Stomach (tissue), 9 donors: ENCODE data around the gene PRKCA. TPM values are rescaled to one million over a fixed set of nuclear protein-coding genes. Genes with fewer than 3 reads are reported as not detected.
A peak's percentile ranks its signal among the peaks of the same experiment; 100 is the strongest.

Experiments used
- DNase-seq, 2 donors: peaks; one replicate each; pipeline versions ENCODE4 v3.0.0 to v3.0.0-alpha.2; 2013 to 2019
- H3K27ac ChIP-seq, 5 donors: fragments of 200-600 bp in 4 of 5; sonication (generic) in 4 of 5; one replicate each; pipeline ENCODE4 v1.5.1; 2013 to 2019; ENCODE audit warnings: mild to moderate bottlenecking in 1 of 5, moderate library complexity in 1 of 5
- H3K27me3 ChIP-seq, 3 donors: fragments of 200-600 bp; sonication (generic); one replicate each; pipeline ENCODE4 v1.5.1; 2017 to 2019; ENCODE audit warnings: mixed run types in 1 of 3
- H3K36me3 ChIP-seq, 4 donors: fragments of 200-600 bp; sonication (generic); 1 replicate in 3 of 4; 2 replicates in 1 of 4; pipeline ENCODE4 v1.5.1; 2016 to 2019
- H3K4me1 ChIP-seq, 4 donors: fragments of 200-600 bp; sonication (generic); one replicate each; pipeline ENCODE4 v1.5.1; 2016 to 2019
- H3K4me3 ChIP-seq, 4 donors: fragments of 200-600 bp; sonication (generic) in 3 of 4; one replicate each; pipeline ENCODE4 v1.5.1; 2016 to 2019; ENCODE audit warnings: mild to moderate bottlenecking in 1 of 4
- H3K9me3 ChIP-seq, 4 donors: fragments of 200-600 bp; sonication (generic); one replicate each; pipeline ENCODE4 v1.5.1; 2016 to 2019
- EP300 ChIP-seq: sonication (generic); formaldehyde crosslinking; IDR thresholded peaks from one replicate; pipeline ENCODE4 v1.6.1; 2017; ENCODE audit warnings: antibody characterized with exemption
- POLR2A ChIP-seq, 4 donors: fragments of 450-650 bp; IDR thresholded peaks; one replicate each; pipeline ENCODE4 v1.6.1; 2016; ENCODE audit warnings: antibody characterized with exemption in 4 of 4, control low read depth in 2 of 4, mild to moderate bottlenecking in 1 of 4, moderate library complexity in 1 of 4
- POLR2AphosphoS5 ChIP-seq, 3 donors: sonication (generic); formaldehyde crosslinking; IDR thresholded peaks; one replicate each; pipeline ENCODE4 v1.6.1; 2016; ENCODE audit warnings: antibody characterized with exemption in 3 of 3
- WGBS, 5 donors: extraction: QIAGEN DNeasy Blood & Tissue Kit in 3 of 5; methylation state at CpG; one replicate each; pipeline versions ENCODE4 v1.1.5 to v1.1.7; 2013 to 2018; 5-methylcytosine and 5-hydroxymethylcytosine counted together
- intact Hi-C: fragments of 100-400 bp; cut with DNase I; formaldehyde crosslinking; loops from one replicate; pipeline ENCODE4 v1.15.1; 2023; ENCODE audit warnings: low total_unique reads
- polyA plus RNA-seq, 3 donors: library from polyadenylated mRNA; stranded (reverse); fragments of 200-250 nt; gene quantifications; one replicate each; pipeline ENCODE4 v1.2.3, GENCODE V29; 2013
- total RNA-seq, 5 donors: library from RNA; depleted of rRNA; stranded (reverse); fragments of >200 nt; gene quantifications; one replicate each; pipeline versions ENCODE4 v1.1.0 to v1.2.3, GENCODE V29; 2014 to 2016
- TF ChIP-seq, protein P1 (sequence below), 7 experiments: fragments of 450-650 bp in 4 of 7; fragments of 200-600 bp in 3 of 7; sonication (generic) in 3 of 7; IDR thresholded peaks; one replicate each; pipeline ENCODE4 v1.5.1; 2016 to 2019; ENCODE audit warnings: antibody characterized with exemption in 7 of 7, control low read depth in 2 of 7, mild to moderate bottlenecking in 1 of 7
- donor health status: healthy with polysubstance abuse.
- donor health status: Bipolar disorder and iron deficiency.
- donor health status: healthy.

PRKCA gene
- total and polyA plus RNA-seq, 8 donors = 2.1 to 41.1 (median 12.2) TPM

DNA sequence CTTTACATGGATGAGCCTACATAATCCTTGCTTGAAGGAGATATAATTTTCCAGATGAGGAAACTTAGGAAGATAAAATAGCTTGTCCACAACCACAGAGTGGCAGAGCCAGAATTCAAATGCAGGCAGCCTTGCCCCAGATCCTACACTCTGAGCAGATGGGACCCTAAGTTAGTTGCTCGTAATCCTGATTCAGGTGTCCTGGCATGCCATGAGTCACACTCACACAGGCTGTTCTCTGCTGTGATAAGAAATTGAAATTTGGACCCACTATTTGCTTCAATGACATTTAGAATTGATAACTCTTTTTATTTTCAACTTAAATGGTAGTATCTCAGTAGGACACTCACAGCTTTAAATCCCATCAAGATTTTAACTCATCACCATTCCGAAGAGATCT lies 381.8 kb downstream of the PRKCA start:
- no peak overlapping the region for H3K4me3 ChIP-seq
- peaks cover 6 to 29% (median 17%) of the 10 kb centered on the region in 4 donors for H3K4me1 ChIP-seq
- intact Hi-C loops = no loop called here
- TF ChIP-seq POLR2AphosphoS5 (IDR thresholded peaks at IDR 0.05) = no peak
- TF ChIP-seq EP300 = no peak
- TF ChIP-seq, protein P1, sequence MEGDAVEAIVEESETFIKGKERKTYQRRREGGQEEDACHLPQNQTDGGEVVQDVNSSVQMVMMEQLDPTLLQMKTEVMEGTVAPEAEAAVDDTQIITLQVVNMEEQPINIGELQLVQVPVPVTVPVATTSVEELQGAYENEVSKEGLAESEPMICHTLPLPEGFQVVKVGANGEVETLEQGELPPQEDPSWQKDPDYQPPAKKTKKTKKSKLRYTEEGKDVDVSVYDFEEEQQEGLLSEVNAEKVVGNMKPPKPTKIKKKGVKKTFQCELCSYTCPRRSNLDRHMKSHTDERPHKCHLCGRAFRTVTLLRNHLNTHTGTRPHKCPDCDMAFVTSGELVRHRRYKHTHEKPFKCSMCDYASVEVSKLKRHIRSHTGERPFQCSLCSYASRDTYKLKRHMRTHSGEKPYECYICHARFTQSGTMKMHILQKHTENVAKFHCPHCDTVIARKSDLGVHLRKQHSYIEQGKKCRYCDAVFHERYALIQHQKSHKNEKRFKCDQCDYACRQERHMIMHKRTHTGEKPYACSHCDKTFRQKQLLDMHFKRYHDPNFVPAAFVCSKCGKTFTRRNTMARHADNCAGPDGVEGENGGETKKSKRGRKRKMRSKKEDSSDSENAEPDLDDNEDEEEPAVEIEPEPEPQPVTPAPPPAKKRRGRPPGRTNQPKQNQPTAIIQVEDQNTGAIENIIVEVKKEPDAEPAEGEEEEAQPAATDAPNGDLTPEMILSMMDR (IDR thresholded peaks at IDR 0.05) = no peak
- TF ChIP-seq POLR2A (IDR thresholded peaks at IDR 0.05) = no peak
- H3K27me3 ChIP-seq = no peaks in the 10 kb centered on the region
- 64 to 78% (median 72%) methylated on average over 2 of the region's 2 CpGs for WGBS, 5 donors
- H3K27ac ChIP-seq = no peak overlapping the region
- DNase-seq = no peak
- H3K9me3 ChIP-seq = no peaks in the 10 kb centered on the region
- H3K36me3 ChIP-seq = peaks cover 3 to 23% (median 14%) of the 10 kb centered on the region in 4 donors

DNA sequence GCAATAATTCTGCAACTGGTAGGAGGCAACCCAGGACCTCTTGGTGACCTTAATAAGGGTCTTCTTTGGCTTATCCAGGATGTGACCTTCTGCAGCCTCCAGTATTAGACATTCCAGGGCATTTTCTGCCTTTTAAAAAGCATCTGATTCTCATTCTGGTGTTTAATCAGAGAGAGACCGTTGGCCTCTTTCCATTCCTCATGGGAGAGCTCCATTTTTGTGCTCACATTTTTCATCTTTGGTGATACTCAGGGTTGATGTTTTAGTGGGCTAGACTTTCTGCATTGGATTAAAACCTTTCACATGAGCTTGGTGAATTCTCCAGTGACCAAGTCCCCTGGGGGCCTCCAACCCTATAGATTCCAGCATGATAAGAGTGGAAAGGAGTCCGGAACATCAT lies 382.3 kb downstream of the PRKCA start:
- 80 to 90% (median 88%) methylated on average over 2 of the region's 2 CpGs for WGBS, 5 donors
- intact Hi-C loops = no loop called here
- H3K27ac ChIP-seq = no peak overlapping the region

DNA sequence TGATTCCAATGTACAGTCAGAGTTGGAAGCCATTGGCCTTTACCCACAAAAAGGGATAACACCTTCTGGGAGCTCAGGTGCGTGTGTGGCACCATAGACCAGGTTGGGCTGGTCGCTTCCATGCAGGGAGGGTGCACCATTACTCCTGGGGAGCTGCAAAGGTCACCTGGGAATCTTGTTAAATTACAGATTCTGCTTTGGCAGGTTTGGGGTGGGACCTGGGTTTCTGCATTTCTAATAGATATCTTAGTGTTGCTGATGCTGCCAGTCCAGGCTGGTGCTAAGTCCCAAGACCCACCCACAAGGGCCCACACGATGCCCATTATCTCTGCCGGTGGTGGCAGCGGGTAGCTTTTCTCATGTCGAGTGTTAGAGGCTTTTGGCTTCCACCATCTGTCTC lies 384.2 kb downstream of the PRKCA start:
- Histone ChIP-seq H3K4me3 (no peak overlapping the region), H3K27me3 (no peaks in the 10 kb centered on the region), H3K9me3 (no peaks in the 10 kb centered on the region), H3K4me1 (peaks cover 6 to 33% (median 22%) of the 10 kb centered on the region in 4 donors), H3K27ac (no peak overlapping the region), H3K36me3 (peaks cover 3 to 38% (median 19%) of the 10 kb centered on the region in 4 donors)
- no peak for TF ChIP-seq POLR2AphosphoS5 (IDR thresholded peaks at IDR 0.05)
- no peak for TF ChIP-seq POLR2A (IDR thresholded peaks at IDR 0.05)
- TF ChIP-seq, protein P1 (IDR thresholded peaks at IDR 0.05) = no peak
- TF ChIP-seq EP300 = no peak
- no peak for DNase-seq
- WGBS, 5 donors = 94 to 98% (median 96%) methylated on average over 6 of the region's 6 CpGs
- intact Hi-C loops = no loop called here

More for the DNA sequence above, 382.3 kb downstream of the PRKCA start:
- Histone ChIP-seq H3K4me3 (no peak overlapping the region), H3K9me3 (no peaks in the 10 kb centered on the region), H3K4me1 (peaks cover 6 to 29% (median 19%) of the 10 kb centered on the region in 4 donors), H3K36me3 (peaks cover 3 to 27% (median 14%) of the 10 kb centered on the region in 4 donors), H3K27me3 (no peaks in the 10 kb centered on the region)
- no peak for TF ChIP-seq POLR2A (IDR thresholded peaks at IDR 0.05)
- TF ChIP-seq POLR2AphosphoS5 (IDR thresholded peaks at IDR 0.05) = no peak
- no peak for DNase-seq

DNA sequence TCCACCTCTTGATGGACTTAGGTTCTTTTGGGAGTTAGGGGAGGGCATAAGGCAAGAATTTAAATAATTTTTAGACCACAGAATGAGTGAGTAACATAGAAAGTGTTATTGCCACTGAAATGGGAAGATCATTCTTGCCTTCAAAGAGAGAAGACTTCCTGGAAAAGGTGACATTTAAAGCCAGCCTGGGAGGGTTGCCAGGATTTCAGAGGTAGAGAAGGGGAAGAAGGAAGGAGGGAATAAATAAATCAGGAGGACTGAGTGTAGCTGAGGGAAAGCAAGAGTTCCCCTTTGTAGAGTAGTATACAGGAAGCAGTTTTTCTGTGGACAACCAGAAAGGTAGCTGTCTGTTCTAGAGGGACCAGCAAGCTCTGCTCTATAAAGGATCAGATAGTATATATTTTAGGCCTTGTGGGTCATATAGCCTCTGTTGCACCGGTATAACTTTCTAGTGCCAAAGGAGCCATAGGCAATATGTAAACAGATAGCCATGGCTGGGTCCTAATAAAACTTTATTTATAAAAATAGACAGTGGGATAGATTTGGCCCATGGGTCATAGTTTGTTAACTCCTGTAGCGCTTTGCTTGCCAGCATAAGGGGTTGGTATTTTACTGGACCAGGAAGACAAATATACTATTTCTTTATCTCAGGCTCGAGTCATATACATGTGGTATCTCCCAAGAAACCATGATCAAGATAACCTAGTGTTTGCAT lies 385.3 kb downstream of the PRKCA start:
- Histone ChIP-seq H3K27ac (peak overlapping the region in 3 of 5 donors; percentile 19 to 62 (median 42)), H3K4me3 (no peak overlapping the region), H3K27me3 (no peaks in the 10 kb centered on the region), H3K4me1 (peaks cover 0 to 32% (median 24%) of the 10 kb centered on the region in 4 donors), H3K36me3 (peaks cover 3 to 49% (median 25%) of the 10 kb centered on the region in 4 donors), H3K9me3 (no peaks in the 10 kb centered on the region)
- no peak for TF ChIP-seq POLR2A (IDR thresholded peaks at IDR 0.05)
- TF ChIP-seq, protein P1 (IDR thresholded peaks at IDR 0.05) = no peak
- TF ChIP-seq POLR2AphosphoS5 (IDR thresholded peaks at IDR 0.05) = peak in 1 of 3 donors; percentile 19
- intact Hi-C loops = no loop called here
- 59 to 79% (median 71%) methylated on average over 3 of the region's 3 CpGs for WGBS, 5 donors
- DNase-seq = peak in 1 of 2 donors; percentile 76

DNA sequence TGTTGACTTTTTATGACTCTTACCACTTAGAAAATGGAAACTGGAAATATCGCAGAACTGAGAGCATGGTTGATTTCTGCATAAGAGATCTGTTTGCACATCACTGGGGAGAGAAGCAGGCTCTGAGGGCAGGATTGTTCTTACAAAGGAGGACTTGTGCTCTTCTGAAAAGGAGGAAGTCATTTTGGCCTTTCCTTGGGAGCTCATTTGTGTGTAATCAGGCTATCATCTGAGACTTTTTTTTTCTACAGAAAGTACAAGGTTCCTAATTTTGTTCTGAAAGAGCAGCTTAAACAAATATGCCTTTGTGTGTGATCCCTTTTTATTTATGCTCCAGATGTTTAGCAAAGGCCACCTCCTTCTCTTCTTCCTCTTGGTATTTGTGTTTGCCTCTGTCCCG lies 386.8 kb downstream of the PRKCA start:
- intact Hi-C loops = no loop called here
- no peaks in the 10 kb centered on the region for H3K27me3 ChIP-seq
- TF ChIP-seq POLR2AphosphoS5 (IDR thresholded peaks at IDR 0.05) (no peak), POLR2A (IDR thresholded peaks at IDR 0.05) (no peak), EP300 (no peak)
- TF ChIP-seq, protein P1 (IDR thresholded peaks at IDR 0.05) = no peak
- H3K36me3 ChIP-seq = peaks cover 7 to 60% (median 25%) of the 10 kb centered on the region in 4 donors
- no peaks in the 10 kb centered on the region for H3K9me3 ChIP-seq
- H3K4me1 ChIP-seq = peaks cover 0 to 30% (median 23%) of the 10 kb centered on the region in 4 donors
- peak overlapping the region in 2 of 5 donors; percentile 12 to 55 for H3K27ac ChIP-seq
- DNase-seq = peak in 1 of 2 donors; percentile 47
- no peak overlapping the region for H3K4me3 ChIP-seq
- WGBS, 5 donors = 15 to 72% (median 37%) methylated on average over 2 of the region's 2 CpGs
